ENCODE measurements around the gene PRXL2C. TPM values are rescaled to one million over a fixed set of nuclear protein-coding genes. Genes with fewer than 3 reads are reported as not detected.
"Not testable (repeated sequence)": the region's sequence is repeated elsewhere in the genome, so short reads cannot be mapped to it uniquely, and the experiment has no call there.

The PRXL2C gene, protein sequence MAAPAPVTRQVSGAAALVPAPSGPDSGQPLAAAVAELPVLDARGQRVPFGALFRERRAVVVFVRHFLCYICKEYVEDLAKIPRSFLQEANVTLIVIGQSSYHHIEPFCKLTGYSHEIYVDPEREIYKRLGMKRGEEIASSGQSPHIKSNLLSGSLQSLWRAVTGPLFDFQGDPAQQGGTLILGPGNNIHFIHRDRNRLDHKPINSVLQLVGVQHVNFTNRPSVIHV
- polyA plus RNA-seq (2011; rRNA removed) (4.1 and 5.5 TPM in 2 replicates), polyA minus RNA-seq (2011; rRNA and poly(A)+ RNA removed) (2.6 and 3.9 TPM in 2 replicates)

DNA sequence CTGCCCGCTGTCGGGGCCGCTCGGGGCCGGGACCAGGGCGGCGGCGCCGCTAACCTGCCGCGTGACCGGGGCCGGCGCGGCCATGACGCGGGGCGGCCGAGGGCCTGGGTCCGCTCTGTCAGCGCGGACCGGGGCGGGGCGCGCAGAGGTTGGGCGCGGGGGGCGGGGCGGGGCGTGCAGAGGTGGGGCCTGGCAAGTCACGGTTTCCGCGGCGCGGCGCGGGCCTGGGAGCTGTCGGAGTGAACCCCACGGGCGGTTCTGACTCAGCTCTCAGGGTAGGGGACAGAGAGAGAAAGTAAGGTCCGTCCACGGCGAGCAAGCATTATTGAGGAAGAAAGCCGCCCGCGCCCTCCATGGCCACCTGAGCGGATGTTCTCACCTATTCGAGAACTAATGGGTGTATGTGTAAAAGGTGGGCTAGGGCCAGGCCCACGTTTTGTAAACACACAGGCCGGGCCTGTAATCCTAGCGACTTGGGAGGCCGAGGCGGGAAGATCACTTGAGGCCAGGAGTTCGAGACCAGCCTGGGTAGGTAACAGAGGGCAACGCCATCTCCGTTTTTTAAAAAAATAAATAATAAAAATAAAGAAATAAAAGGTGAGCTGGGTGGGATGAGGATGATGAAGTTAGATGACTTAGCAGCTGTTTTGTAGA is at the start of gene PRXL2C:
Gene PRXL2C (minus strand): TSS at position 120 of the 654 bp plus-strand sequence. CDS start 36 bp downstream, at position 84.
- TF ChIP-seq, protein P1, sequence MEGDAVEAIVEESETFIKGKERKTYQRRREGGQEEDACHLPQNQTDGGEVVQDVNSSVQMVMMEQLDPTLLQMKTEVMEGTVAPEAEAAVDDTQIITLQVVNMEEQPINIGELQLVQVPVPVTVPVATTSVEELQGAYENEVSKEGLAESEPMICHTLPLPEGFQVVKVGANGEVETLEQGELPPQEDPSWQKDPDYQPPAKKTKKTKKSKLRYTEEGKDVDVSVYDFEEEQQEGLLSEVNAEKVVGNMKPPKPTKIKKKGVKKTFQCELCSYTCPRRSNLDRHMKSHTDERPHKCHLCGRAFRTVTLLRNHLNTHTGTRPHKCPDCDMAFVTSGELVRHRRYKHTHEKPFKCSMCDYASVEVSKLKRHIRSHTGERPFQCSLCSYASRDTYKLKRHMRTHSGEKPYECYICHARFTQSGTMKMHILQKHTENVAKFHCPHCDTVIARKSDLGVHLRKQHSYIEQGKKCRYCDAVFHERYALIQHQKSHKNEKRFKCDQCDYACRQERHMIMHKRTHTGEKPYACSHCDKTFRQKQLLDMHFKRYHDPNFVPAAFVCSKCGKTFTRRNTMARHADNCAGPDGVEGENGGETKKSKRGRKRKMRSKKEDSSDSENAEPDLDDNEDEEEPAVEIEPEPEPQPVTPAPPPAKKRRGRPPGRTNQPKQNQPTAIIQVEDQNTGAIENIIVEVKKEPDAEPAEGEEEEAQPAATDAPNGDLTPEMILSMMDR (IDR thresholded peaks at IDR 0.05; ENCODE audit: low read depth, low read length), result no peak
- ChIA-PET CTCF (interaction anchor here (1.0 to 1.5 kb wide), 7 partner anchors 11 to 345 kb away, joined by 3 to 8 read pairs (median 5); partner anchors contain the start of gene HABP4), POLR2A (interaction anchor here (1.0 kb wide), 1 partner anchor 41 kb away, joined by 3 read pairs; no protein-coding TSS in a partner anchor)
- peak within 1 kb of the TSS; percentile 72 for H3K4me3 ChIP-seq (ENCODE audit: low read depth, low read length)
- H3K9me3 ChIP-seq (ENCODE audit: control insufficient read depth, insufficient read depth, low read length), result no peaks in the 10 kb centered on the region
- no peak for DNase-seq (ENCODE audit: low read depth, low spot score)
- H3K27me3 ChIP-seq (ENCODE audit: control insufficient read depth, insufficient read depth, low read length), result peaks cover 2% of the 10 kb centered on the region
- H3K27ac ChIP-seq (ENCODE audit: low read depth, low read length), result peak within 1 kb of the TSS; percentile 68

DNA sequence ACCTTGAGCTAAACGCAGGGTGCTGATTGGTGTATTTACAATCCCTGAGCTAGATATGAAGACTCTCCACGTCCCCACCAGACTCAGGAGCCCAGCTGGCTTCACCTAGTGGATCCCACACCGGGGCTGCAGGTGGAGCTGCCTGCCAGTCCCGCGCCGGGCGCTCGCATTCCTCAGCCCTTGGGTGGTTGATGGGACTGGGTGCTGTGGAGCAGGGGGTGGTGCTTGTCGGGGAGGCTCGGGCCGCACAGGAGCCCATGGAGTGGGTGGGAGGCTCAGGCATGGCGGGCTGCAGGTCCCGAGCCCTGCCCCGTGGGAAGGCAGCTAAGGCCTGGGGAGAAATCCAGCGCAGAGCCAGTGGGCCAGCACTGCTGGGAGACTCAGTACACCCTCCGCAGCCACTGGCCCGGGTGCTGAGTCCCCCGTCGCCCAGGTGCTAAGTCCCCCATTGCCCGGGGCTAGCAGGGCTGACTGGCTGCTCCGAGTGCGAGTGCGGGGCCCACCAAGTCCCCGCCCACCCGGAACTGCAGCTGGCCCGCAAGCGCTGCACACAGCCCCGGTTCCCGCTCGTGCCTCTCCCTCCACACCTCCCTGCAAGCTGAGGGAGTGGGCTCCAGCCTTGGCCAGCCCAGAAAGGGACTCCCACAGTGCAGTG is 45.7 kb upstream of the PRXL2C start:
- H3K27me3 ChIP-seq (ENCODE audit: control insufficient read depth, insufficient read depth, low read length); POLR2A ChIA-PET; H3K27ac ChIP-seq (ENCODE audit: low read depth, low read length); H3K4me3 ChIP-seq (ENCODE audit: low read depth, low read length); DNase-seq (ENCODE audit: low read depth, low spot score); CTCF ChIA-PET; H3K9me3 ChIP-seq (ENCODE audit: control insufficient read depth, insufficient read depth, low read length): not testable (repeated sequence)

DNA sequence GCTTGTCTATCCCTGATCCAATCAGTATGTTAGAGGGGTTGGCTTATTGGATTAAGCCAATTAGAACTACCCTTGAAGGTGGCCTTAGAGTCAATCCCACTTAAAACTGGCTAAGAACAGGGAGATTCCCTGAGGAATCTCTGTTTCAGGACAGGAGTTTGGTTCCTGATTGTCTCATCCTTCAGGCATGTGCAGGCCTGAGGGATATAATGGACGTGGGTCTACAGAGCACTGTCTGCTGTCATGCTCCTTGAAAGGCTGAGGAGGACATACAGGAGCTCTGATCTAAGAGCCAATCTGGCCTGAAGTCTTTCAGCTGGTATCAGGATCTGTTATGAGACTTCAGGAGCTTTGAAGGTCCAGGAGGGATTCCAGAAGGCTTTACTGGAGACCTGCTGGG is 36.2 kb upstream of the PRXL2C start:
- TF ChIP-seq, protein P1 (IDR thresholded peaks at IDR 0.05; ENCODE audit: low read depth, low read length), result no peak
- Histone ChIP-seq H3K4me3 (ENCODE audit: low read depth, low read length) (no peak overlapping the region), H3K27ac (ENCODE audit: low read depth, low read length) (no peak overlapping the region), H3K9me3 (ENCODE audit: control insufficient read depth, insufficient read depth, low read length) (peaks cover 7% of the 10 kb centered on the region), H3K27me3 (ENCODE audit: control insufficient read depth, insufficient read depth, low read length) (peaks cover 4% of the 10 kb centered on the region)
- ChIA-PET POLR2A (no interaction called here), CTCF (no interaction called here)
- DNase-seq (ENCODE audit: low read depth, low spot score), result no peak

DNA sequence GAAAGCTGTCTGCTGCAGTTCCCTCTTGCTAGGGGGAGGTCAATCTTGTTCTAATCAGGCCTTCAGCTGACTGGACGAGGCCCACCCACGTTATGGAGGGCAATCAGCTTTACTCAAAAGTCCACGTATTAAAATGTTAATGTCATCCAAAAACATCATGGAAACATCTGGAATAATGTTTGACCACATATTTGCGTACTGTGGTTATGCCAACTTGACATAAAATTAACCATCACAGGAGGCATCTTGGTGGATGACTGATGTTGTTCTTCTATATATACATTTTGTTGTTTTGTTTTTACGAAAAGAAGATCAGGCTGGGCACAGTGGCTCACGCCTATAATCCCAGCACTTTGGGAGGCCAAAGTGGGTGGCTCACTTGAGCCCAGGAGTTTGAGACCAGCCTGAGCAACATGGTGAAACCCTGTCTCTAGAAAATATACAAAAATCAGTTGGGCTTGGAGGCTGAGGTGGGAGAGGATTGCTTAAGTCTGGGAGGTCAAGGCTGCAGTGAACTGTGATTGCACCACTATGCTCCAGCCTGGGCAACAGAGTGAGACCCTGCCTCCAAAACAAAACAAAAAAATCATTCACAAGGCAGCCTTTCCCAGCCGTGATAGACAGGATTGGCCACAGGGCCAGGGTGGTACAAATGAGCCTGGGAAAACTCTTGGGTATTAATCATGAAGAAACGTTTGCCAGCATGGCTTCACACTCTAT is 33.8 kb upstream of the PRXL2C start:
- TF ChIP-seq, protein P1 (IDR thresholded peaks at IDR 0.05; ENCODE audit: low read depth, low read length), result no peak
- POLR2A ChIA-PET, result no interaction called here
- Histone ChIP-seq H3K27me3 (ENCODE audit: control insufficient read depth, insufficient read depth, low read length) (peaks cover 4% of the 10 kb centered on the region), H3K4me3 (ENCODE audit: low read depth, low read length) (no peak overlapping the region), H3K9me3 (ENCODE audit: control insufficient read depth, insufficient read depth, low read length) (peaks cover 11% of the 10 kb centered on the region), H3K27ac (ENCODE audit: low read depth, low read length) (no peak overlapping the region)
- DNase-seq (ENCODE audit: low read depth, low spot score), result no peak
- CTCF ChIA-PET, result no interaction called here

DNA sequence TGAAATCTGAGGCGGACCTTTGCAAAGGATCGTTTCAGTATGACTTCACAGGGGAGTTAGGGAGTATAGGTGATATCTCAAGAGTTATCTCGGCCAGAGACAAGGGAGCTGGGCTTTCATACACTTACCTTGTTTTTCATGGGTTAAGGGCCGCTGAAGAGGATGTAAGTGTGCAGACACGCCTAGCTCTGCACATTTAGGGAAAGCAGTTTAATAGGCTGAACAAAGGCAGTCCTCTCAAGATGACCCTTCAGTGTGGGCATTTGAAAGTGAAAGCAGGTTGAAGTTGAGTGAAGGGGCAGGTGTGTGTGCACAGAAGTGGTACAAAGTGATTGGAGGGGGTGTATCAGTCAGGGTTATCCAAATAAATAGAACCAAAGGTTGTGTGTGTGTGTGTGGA is 33.1 kb upstream of the PRXL2C start:
- TF ChIP-seq, protein P1 (IDR thresholded peaks at IDR 0.05; ENCODE audit: low read depth, low read length), result no peak
- H3K27me3 ChIP-seq (ENCODE audit: control insufficient read depth, insufficient read depth, low read length), result peaks cover 4% of the 10 kb centered on the region
- no peak overlapping the region for H3K27ac ChIP-seq (ENCODE audit: low read depth, low read length)
- H3K4me3 ChIP-seq (ENCODE audit: low read depth, low read length), result no peak overlapping the region
- H3K9me3 ChIP-seq (ENCODE audit: control insufficient read depth, insufficient read depth, low read length), result peaks cover 11% of the 10 kb centered on the region
- POLR2A ChIA-PET, result no interaction called here
- CTCF ChIA-PET, result no interaction called here
- no peak for DNase-seq (ENCODE audit: low read depth, low spot score)
